Measurements from ENCODE around the gene ZNF813. TPM values are rescaled to one million over a fixed set of nuclear protein-coding genes. Genes with fewer than 3 reads are reported as not detected.
"Not testable (repeated sequence)": the region's sequence is repeated elsewhere in the genome, so short reads cannot be mapped to it uniquely, and the experiment has no call there.

The ZNF813 gene
- total RNA-seq, 1 donor from 2014 or later: 16.0 TPM

- not testable (repeated sequence) for H3K36me3 Mint-ChIP-seq (ENCODE audit: insufficient read depth); H3K27me3 Mint-ChIP-seq; H3K9me3 Mint-ChIP-seq (ENCODE audit: low read depth); DNase-seq (ENCODE audit: low spot score, unreplicated experiment)
- H3K27ac Mint-ChIP-seq: peak overlapping the region; percentile 33
- peak overlapping the region; percentile 65 for H3K4me3 Mint-ChIP-seq (ENCODE audit: low read depth)
- peaks cover 25% of the 10 kb centered on the region for H3K4me1 Mint-ChIP-seq (ENCODE audit: low read depth)
- peak; percentile 36 for TF ChIP-seq CTCF (IDR thresholded peaks at IDR 0.05; ENCODE audit: unreplicated experiment)
Observed at GRCh38 chr19:53504365-53504703, 36.8 kb downstream of the ZNF813 start.

DNA sequence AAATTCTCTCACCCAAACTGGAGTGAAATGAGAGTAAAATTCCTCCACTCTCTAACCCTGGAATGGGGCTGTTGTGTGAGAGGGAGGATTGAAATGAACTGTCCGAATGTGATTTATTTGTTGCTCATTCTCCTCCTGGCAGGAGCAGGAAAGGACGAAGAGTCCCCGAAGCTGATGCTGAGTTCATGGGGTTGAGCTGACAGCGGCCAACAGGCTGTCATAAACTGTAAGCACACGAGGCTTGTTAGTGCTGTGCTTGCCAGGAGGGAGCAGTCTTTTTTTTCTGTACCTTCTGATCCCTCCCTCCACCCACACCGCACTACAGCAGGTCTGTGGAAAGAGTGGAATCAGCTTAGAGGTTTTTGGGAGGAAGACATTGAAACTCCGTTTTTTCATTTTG, 37.4 kb downstream of the ZNF813 start:
- no peak overlapping the region for H3K27ac Mint-ChIP-seq
- H3K36me3 Mint-ChIP-seq (ENCODE audit: insufficient read depth): no peaks in the 10 kb centered on the region
- peaks cover 27% of the 10 kb centered on the region for H3K4me1 Mint-ChIP-seq (ENCODE audit: low read depth)
- no peaks in the 10 kb centered on the region for H3K9me3 Mint-ChIP-seq (ENCODE audit: low read depth)
- TF ChIP-seq CTCF (IDR thresholded peaks at IDR 0.05; ENCODE audit: unreplicated experiment): no peak
- DNase-seq (ENCODE audit: low spot score, unreplicated experiment): no peak
- H3K27me3 Mint-ChIP-seq: no peaks in the 10 kb centered on the region
- H3K4me3 Mint-ChIP-seq (ENCODE audit: low read depth): peak overlapping the region; percentile 65

DNA sequence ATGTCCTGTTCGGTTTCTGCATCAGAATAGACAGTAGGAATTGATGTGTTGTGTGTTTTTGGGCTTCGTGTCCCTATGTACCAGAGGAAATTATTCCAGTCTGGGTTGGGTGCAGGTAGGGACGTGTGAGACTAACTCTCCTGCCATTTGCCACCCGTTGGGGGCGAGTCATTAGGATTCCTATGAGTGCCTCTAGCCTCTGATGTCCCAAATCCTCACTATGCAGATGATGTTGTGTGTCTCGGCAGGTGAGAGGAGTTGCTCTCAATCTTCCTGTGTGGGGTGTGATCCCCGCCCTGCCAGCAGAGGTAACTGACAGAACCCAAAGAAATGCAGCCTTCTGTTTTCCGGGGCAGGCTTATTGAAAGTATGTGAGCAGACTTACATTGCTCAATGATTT, 39.2 kb downstream of the ZNF813 start:
- Mint-ChIP-seq H3K36me3 (ENCODE audit: insufficient read depth) (no peaks in the 10 kb centered on the region), H3K27me3 (no peaks in the 10 kb centered on the region), H3K4me3 (ENCODE audit: low read depth) (no peak overlapping the region), H3K4me1 (ENCODE audit: low read depth) (peaks cover 27% of the 10 kb centered on the region), H3K27ac (no peak overlapping the region), H3K9me3 (ENCODE audit: low read depth) (no peaks in the 10 kb centered on the region)
- DNase-seq (ENCODE audit: low spot score, unreplicated experiment): no peak
- TF ChIP-seq CTCF (IDR thresholded peaks at IDR 0.05; ENCODE audit: unreplicated experiment): no peak

DNA sequence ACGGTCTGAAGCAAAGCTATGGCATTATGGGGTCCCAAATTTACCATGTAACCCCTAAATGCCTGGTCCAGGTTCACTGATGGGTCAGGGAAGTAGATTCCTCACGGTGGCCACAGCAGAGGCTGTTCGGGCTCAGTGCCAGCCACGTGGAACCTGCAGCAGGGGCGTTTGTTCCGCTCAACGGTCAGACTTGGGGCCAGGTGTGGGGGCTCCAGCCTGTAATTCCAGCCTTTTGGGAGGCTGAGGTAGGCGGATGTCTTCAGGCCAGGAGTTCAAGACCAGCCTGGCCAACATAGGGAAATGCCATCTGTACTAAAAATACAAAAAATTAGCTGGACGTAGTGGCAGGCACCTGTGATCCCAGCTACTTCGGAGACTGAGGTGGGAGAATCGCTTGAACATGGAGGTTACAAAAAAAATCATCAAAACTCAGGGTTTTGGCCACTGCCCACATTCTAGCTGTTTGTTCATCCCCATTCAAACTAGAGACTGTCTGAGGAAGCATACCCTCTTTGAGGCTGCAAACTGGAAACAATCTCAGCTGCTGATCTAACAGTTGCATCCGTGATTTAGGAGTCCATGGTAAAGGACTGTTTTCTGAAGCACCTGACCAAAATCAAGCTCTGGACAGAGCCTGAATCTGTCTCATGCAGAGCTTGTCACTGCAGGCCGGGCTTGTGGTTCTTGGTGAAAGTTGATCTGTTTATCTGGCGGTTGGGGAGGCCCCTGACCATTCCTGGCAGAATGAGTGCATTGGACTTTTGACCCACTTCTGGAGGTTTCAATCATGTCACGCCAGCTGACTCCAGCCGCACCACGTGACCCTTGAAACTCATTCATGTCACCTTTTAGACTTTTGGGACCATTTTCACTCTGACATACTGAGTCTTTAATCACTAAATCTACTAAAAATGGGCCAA, 40.2 kb downstream of the ZNF813 start:
- Mint-ChIP-seq H3K4me3 (ENCODE audit: low read depth) (peak overlapping the region; percentile 18), H3K9me3 (ENCODE audit: low read depth) (no peaks in the 10 kb centered on the region), H3K4me1 (ENCODE audit: low read depth) (peaks cover 29% of the 10 kb centered on the region), H3K27me3 (no peaks in the 10 kb centered on the region), H3K27ac (peak overlapping the region; percentile 79), H3K36me3 (ENCODE audit: insufficient read depth) (no peaks in the 10 kb centered on the region)
- no peak for DNase-seq (ENCODE audit: low spot score, unreplicated experiment)
- TF ChIP-seq CTCF (IDR thresholded peaks at IDR 0.05; ENCODE audit: unreplicated experiment): no peak

- H3K4me1 Mint-ChIP-seq (ENCODE audit: low read depth): peaks cover 27% of the 10 kb centered on the region
- TF ChIP-seq CTCF (IDR thresholded peaks at IDR 0.05; ENCODE audit: unreplicated experiment): no peak
- H3K9me3 Mint-ChIP-seq (ENCODE audit: low read depth): no peaks in the 10 kb centered on the region
- DNase-seq (ENCODE audit: low spot score, unreplicated experiment): no peak
- no peaks in the 10 kb centered on the region for H3K36me3 Mint-ChIP-seq (ENCODE audit: insufficient read depth)
- H3K27me3 Mint-ChIP-seq: no peaks in the 10 kb centered on the region
- no peak overlapping the region for H3K4me3 Mint-ChIP-seq (ENCODE audit: low read depth)
- H3K27ac Mint-ChIP-seq: no peak overlapping the region
Observed at GRCh38 chr19:53509443-53509842, 41.9 kb downstream of the ZNF813 start.
